Psoas muscle (tissue), 8 donors: ENCODE results near the gene RRP1B. TPM values are rescaled to one million over a fixed set of nuclear protein-coding genes. Genes with fewer than 3 reads are reported as not detected.

ENCODE experiments used
- ATAC-seq, 4 donors: fragments of 200-7000 bp; cut with Tn5 transposase; one replicate each; pipeline ENCODE4 v1.9.1; 2020; ENCODE audit warnings: moderate library complexity in 3 of 4, mild to moderate bottlenecking in 2 of 4
- DNase-seq, 2 donors: peaks; one replicate each; pipeline ENCODE4 v3.0.0-alpha.2; 2020
- H3K27ac ChIP-seq: fragments of 200-600 bp; one replicate; pipeline ENCODE4 v1.8.0; 2022
- H3K27me3 ChIP-seq, 3 donors: fragments of 200-600 bp in 1 of 3; one replicate each; pipeline versions ENCODE4 v1.6.1 to v1.8.0; 2013 to 2022; ENCODE audit warnings: low read length in 2 of 3, mild to moderate bottlenecking in 2 of 3, moderate library complexity in 1 of 3; ENCODE audit not compliant: insufficient read depth in 3 of 3
- H3K36me3 ChIP-seq, 2 donors: fragments of 200-600 bp in 1 of 2; one replicate each; pipeline versions ENCODE4 v1.6.1 to v1.8.0; 2013 to 2022; ENCODE audit warnings: low read depth in 1 of 2, mild to moderate bottlenecking in 1 of 2, moderate library complexity in 1 of 2; ENCODE audit not compliant: insufficient read depth in 1 of 2
- H3K4me1 ChIP-seq: fragments of 200-600 bp; one replicate; pipeline ENCODE4 v1.8.0; 2022
- H3K4me3 ChIP-seq: fragments of 200-600 bp; one replicate; pipeline ENCODE4 v1.8.0; 2022; ENCODE audit warnings: mild to moderate bottlenecking
- H3K9me3 ChIP-seq: fragments of 200-600 bp; one replicate; pipeline ENCODE4 v1.8.0; 2022
- WGBS, 3 donors: extraction: QIAGEN DNeasy Blood & Tissue Kit; methylation state at CpG; one replicate each; pipeline versions ENCODE4 v1.1.6 to v1.1.7; 2013; 5-methylcytosine and 5-hydroxymethylcytosine counted together
- intact Hi-C, 2 donors: fragments of 100-400 bp; cut with DNase I; formaldehyde crosslinking; loops; one replicate each; pipeline versions ENCODE4 v1.11.0 to v1.14.2; 2022
- polyA plus RNA-seq, 3 donors: library from polyadenylated mRNA; stranded (reverse); fragments of 200-250 nt; gene quantifications; one replicate each; pipeline ENCODE4 v1.2.3, GENCODE V29; 2013
- total RNA-seq, 4 donors: library from RNA; stranded (reverse); fragmentation: NEBNext Ultra II Directional in 2 of 4; extraction: Animal tissue kit (Norgen Biotek cat#: 25700) in 2 of 4; gene quantifications; one replicate each; pipeline versions ENCODE4 v1.2.1 to v1.2.4, GENCODE V29; 2021 to 2023
- TF ChIP-seq, protein P1 (sequence below): fragments of 200-600 bp; IDR thresholded peaks from one replicate; pipeline ENCODE4 v1.8.0; 2022; ENCODE audit warnings: antibody characterized with exemption
- donor health status: healthy with polysubstance abuse.
- donor health status: DM: no; HTN: no; CAD: no; lungs with moderate emphysema.
- donor health status: Bipolar disorder and iron deficiency.
- donor health status: healthy.
- donor health status: DM: yes; HTN: yes; CAD: no.
- donor health status: DM: no; HTN: no; CAD: no.
- donor health status: DM: no; HTN: no; CAD: no.
- donor health status: DM: yes; HTN: yes; CAD: no.

The RRP1B gene
- total and polyA plus RNA-seq, 7 donors, result 6.0 to 21.6 (median 20.2) TPM

DNA sequence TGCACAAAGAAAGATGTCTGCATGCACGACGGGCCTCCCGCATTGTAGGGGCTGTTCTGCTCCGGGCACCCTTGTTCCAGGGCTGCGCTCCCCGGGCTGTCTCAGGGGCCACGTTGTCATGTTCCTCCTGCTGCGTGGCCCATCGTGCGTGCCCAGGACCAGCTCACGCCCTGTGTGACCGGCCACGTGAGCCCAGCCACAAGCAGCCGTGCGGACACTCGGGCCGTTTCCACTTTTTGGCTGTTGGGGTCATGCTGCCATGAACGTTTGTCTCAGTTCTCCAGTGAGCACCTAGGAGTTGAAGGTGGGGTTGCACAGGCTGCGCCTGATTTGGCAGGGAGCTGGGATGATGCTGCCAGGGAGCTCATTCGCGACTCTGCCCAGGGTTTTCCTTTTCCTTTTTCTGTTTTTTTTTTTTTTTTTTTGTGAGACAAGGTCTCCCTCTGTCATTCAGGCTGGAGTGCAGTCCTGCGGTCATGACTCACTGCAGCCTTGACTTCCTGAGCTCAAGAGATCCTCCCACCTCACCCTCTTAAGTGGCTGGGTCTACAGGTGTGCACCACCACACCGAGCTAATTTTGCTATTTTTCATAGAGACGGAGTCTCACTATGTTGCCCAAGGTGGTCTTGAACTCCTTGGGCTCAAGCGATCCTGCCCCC, 77.0 kb downstream of the RRP1B start:
- H3K4me1 ChIP-seq, result peaks cover 14% of the 10 kb centered on the region
- H3K4me3 ChIP-seq, result no peak overlapping the region
- intact Hi-C loops, result no loop called here
- DNase-seq, result no peak
- H3K27me3 ChIP-seq, result no peaks in the 10 kb centered on the region
- H3K9me3 ChIP-seq, result no peaks in the 10 kb centered on the region
- H3K27ac ChIP-seq, result no peak overlapping the region
- TF ChIP-seq, protein P1, sequence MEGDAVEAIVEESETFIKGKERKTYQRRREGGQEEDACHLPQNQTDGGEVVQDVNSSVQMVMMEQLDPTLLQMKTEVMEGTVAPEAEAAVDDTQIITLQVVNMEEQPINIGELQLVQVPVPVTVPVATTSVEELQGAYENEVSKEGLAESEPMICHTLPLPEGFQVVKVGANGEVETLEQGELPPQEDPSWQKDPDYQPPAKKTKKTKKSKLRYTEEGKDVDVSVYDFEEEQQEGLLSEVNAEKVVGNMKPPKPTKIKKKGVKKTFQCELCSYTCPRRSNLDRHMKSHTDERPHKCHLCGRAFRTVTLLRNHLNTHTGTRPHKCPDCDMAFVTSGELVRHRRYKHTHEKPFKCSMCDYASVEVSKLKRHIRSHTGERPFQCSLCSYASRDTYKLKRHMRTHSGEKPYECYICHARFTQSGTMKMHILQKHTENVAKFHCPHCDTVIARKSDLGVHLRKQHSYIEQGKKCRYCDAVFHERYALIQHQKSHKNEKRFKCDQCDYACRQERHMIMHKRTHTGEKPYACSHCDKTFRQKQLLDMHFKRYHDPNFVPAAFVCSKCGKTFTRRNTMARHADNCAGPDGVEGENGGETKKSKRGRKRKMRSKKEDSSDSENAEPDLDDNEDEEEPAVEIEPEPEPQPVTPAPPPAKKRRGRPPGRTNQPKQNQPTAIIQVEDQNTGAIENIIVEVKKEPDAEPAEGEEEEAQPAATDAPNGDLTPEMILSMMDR, result no peak
- ATAC-seq, result no peak
- H3K36me3 ChIP-seq, result peaks cover 0 to 13% of the 10 kb centered on the region in 2 donors
- 94 to 96% (median 95%) methylated on average over 25 of the region's 25 CpGs for WGBS, 3 donors

DNA sequence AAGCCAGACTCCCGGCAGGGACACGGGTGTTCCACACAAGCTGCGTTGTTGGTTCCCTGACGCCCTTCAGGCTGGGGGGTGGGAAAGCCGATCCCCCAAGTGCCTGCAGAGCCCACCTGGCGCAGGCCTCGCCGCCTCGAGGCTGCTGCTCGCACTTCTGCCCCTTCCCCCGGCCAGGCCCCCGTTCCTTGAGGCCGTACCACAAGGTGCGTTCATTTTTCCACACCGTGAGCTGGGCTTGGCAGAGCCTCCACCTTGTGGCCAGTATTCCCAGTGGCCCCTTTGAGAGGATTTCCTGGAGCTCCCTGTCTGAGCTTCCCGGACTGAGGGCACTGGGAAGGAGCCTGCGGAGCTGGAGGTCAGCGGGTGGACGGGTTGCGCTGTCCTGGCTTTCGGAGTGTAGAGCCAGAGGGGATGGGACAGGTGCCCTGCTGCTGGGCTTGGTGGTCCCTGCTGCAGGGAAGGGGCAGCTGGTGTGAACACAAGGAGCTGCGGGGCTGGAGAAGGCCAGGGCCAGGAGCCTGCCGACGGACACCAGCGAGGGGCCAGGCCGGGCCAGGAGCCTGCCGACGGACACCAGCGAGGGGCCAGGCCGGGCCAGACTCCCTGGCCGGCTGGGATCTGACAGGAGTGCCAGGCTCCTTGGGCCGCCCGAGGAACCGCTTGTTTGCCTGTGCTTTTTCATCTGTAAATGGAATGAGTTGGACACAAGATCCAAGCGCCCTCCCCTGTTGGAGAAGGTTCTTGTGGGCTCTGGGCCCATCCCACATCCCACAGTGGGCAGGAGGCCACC, 78.0 kb downstream of the RRP1B start:
- Histone ChIP-seq H3K4me1 (peaks cover 4% of the 10 kb centered on the region), H3K4me3 (no peak overlapping the region), H3K9me3 (no peaks in the 10 kb centered on the region), H3K27me3 (no peaks in the 10 kb centered on the region), H3K36me3 (peaks cover 0 to 19% of the 10 kb centered on the region in 2 donors), H3K27ac (no peak overlapping the region)
- intact Hi-C loops, result no loop called here
- WGBS, 3 donors, result 91 to 94% (median 94%) methylated on average over 35 of the region's 35 CpGs
- TF ChIP-seq, protein P1, result no peak
- ATAC-seq (no peak), DNase-seq (no peak)

DNA sequence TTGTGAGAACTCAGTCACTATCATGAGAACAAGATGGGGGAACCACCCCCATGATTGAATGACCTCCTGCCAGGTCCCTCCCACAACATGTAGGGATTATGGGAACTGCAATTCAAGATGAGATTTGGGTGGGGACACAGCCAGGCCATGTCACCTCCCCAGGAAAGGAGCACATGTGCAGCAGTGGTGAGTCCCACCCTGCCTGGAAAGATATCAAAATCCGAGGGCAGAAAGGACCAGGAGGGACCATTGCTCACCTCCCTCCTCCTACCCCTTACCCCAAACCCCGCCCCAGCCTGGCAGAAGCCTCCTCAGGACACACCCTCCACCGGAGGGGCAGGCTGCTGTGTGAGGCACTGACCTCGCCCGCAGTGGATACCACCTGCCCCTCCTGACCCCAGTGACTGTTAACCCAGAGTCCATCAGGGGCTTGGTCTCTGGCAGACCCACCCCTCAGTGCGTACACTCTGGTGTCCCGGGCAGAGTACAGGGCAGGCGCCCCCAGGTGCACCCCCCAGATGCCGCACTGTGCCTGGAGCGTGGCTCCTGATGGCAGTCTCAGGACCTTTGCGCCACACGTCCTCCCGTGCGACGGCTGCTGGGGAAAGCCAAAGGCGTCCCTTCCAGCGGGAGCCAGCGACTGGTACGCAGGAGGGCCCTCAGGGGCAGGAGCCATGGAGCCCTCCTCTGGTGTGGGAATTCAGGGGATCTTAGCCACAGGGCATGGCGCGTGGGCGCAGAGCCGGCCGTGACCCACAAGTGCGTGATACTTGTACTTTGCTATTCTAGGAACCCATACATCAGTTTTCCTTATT, 80.5 kb downstream of the RRP1B start:
- H3K9me3 ChIP-seq, result no peaks in the 10 kb centered on the region
- DNase-seq, result no peak
- intact Hi-C loops, result no loop called here
- TF ChIP-seq, protein P1, result no peak
- WGBS, 3 donors, result 91 to 93% (median 93%) methylated on average over 25 of the region's 25 CpGs
- H3K4me1 ChIP-seq, result no peaks in the 10 kb centered on the region
- no peak overlapping the region for H3K4me3 ChIP-seq
- no peaks in the 10 kb centered on the region for H3K27me3 ChIP-seq
- H3K27ac ChIP-seq, result no peak overlapping the region
- peak in 2 of 4 donors; percentile 10 to 29 for ATAC-seq
- peaks cover 0 to 26% of the 10 kb centered on the region in 2 donors for H3K36me3 ChIP-seq

DNA sequence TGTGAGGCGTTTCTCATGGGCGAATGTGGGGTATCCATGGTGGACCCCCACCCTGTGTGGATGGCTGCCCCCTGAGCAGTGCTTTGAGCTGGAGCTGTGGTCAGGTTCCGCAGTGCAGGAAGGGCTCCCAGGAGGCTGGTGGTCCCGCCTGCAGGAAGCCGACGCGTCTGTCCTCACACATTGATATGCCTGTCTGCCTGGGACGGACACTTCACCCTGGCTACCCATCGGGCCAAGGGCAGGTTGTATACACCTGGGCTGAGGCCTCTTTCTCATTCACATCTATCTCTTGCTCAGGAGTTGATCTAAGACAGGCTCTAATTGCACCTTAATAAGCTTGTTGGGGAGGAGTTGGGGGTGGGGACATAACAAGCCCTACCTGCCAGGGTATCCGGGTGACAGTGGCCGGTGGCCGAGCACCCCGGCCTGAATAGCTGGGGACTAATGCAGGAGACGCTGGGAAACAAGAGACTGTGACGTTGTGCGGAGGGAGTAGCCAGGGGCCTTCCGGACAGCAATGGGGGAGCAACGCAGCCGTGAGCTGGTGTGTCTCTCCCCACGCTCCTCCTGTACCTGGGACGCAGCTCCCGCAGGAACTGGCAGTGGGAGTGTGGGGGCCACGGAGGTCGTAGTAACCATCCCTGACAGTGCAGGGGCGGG, 81.3 kb downstream of the RRP1B start:
- H3K36me3 ChIP-seq, result peaks cover 0 to 32% of the 10 kb centered on the region in 2 donors
- TF ChIP-seq, protein P1, result no peak
- ATAC-seq (peak in 3 of 4 donors; percentile 26 to 71 (median 29)), DNase-seq (peak in 1 of 2 donors; percentile 72)
- no peak overlapping the region for H3K4me3 ChIP-seq
- H3K27ac ChIP-seq, result no peak overlapping the region
- no peaks in the 10 kb centered on the region for H3K9me3 ChIP-seq
- WGBS, 3 donors, result 56 to 59% (median 57%) methylated on average over 17 to 25 of the region's 25 CpGs
- no peaks in the 10 kb centered on the region for H3K4me1 ChIP-seq
- intact Hi-C loops, result no loop called here
- no peaks in the 10 kb centered on the region for H3K27me3 ChIP-seq
